Hepatocyte (in vitro differentiated cells): Measurements from ENCODE around the gene CARD14. TPM values are rescaled to one million over a fixed set of nuclear protein-coding genes. Genes with fewer than 3 reads are reported as not detected.
"Not testable (repeated sequence)": the region's sequence is repeated elsewhere in the genome, so short reads cannot be mapped to it uniquely, and the experiment has no call there.

Source experiments
- DNase-seq: peaks from one replicate; pipeline ENCODE4 v3.0.0-alpha.2; 2016; ENCODE audit warnings: low spot score
- H2AFZ ChIP-seq: fragments of 200-600 bp; sonication (generic); 2 replicates; pipeline ENCODE4 v1.6.0; 2016; ENCODE audit warnings: antibody characterized with exemption, mild to moderate bottlenecking
- H3K27ac ChIP-seq: fragments of 200-600 bp; sonication (generic); 2 replicates; pipeline ENCODE4 v1.5.1; 2016; ENCODE audit warnings: mild to moderate bottlenecking
- H3K27me3 ChIP-seq: fragments of 200-600 bp; sonication (generic); 2 replicates; pipeline ENCODE4 v1.6.1; 2016
- H3K36me3 ChIP-seq: fragments of 200-600 bp; sonication (generic); replicated peaks from 2 replicates; pipeline ENCODE4 v1.5.1; 2016; ENCODE audit warnings: low read depth; ENCODE audit not compliant: insufficient read depth
- H3K4me1 ChIP-seq: fragments of 200-600 bp; sonication (generic); 2 replicates; pipeline ENCODE4 v1.5.1; 2016; ENCODE audit warnings: mild to moderate bottlenecking, moderate library complexity; ENCODE audit not compliant: insufficient read depth
- H3K4me2 ChIP-seq: fragments of 200-600 bp; sonication (generic); 2 replicates; pipeline ENCODE4 v1.6.0; 2016
- H3K4me3 ChIP-seq: fragments of 200-600 bp; sonication (generic); 2 replicates; pipeline ENCODE4 v1.5.1; 2016; ENCODE audit warnings: mild to moderate bottlenecking
- H3K79me2 ChIP-seq: fragments of 200-600 bp; sonication (generic); 2 replicates; pipeline ENCODE4 v1.6.0; 2017; ENCODE audit warnings: mild to moderate bottlenecking
- H3K9me2 ChIP-seq: fragments of 200-600 bp; sonication (generic); replicated peaks from 2 replicates; pipeline ENCODE4 v1.6.0; 2017; ENCODE audit warnings: mild to moderate bottlenecking; ENCODE audit not compliant: insufficient read depth
- H3K9me3 ChIP-seq: fragments of 200-600 bp; sonication (generic); 2 replicates; pipeline ENCODE4 v1.5.1; 2016; ENCODE audit warnings: low read depth, mild to moderate bottlenecking
- H4K20me1 ChIP-seq: fragments of 200-600 bp; sonication (generic); 2 replicates; pipeline ENCODE4 v1.6.0; 2016; ENCODE audit warnings: mild to moderate bottlenecking; ENCODE audit not compliant: insufficient read depth, poor library complexity, severe bottlenecking
- CTCF ChIP-seq: fragments of 200-600 bp; sonication (generic); IDR thresholded peaks from 2 replicates; pipeline ENCODE4 v1.5.1; 2016; ENCODE audit warnings: antibody characterized with exemption, mild to moderate bottlenecking; ENCODE audit not compliant: poor library complexity
- EZH2 ChIP-seq: fragments of 200-600 bp; sonication (generic); IDR thresholded peaks from 2 replicates; pipeline ENCODE4 v1.6.1; 2016; ENCODE audit warnings: antibody characterized with exemption, mild to moderate bottlenecking, borderline replicate concordance
- EZH2phosphoT487 ChIP-seq: fragments of 200-600 bp; sonication (generic); IDR thresholded peaks from one replicate; pipeline ENCODE4 v1.6.1; 2018; ENCODE audit warnings: antibody characterized with exemption, mild to moderate bottlenecking, low read depth, moderate library complexity; ENCODE audit not compliant: unreplicated experiment, severe bottlenecking
- WGBS: methylation state at CpG from one replicate; pipeline ENCODE4 v1.1.6; 2016; ENCODE audit warnings: low lambda C conversion rate; ENCODE audit errors: missing lambda C conversion rate; 5-methylcytosine and 5-hydroxymethylcytosine counted together
- polyA plus RNA-seq: library from polyadenylated mRNA; unstranded; fragments of >200 nt; fragmentation: Nextera tagmentation; extraction: Ambion mirVana; gene quantifications from 2 replicates; pipeline ENCODE4 v1.2.1, GENCODE V29; 2016
- small RNA-seq: library from RNA; depleted of rRNA; stranded (forward); fragments of <200 nt; gene quantifications from one replicate; pipeline ENCODE3, GENCODE V24; 2014
- total RNA-seq: library from RNA; depleted of rRNA; stranded (reverse); fragments of >200 nt; gene quantifications from 2 replicates; pipeline ENCODE4 v1.2.3, GENCODE V29; 2014

The CARD14 gene
- total and polyA plus RNA-seq, 2 experiments from 2014 or later = 0.17 TPM

GRCh38 chr17:80257716-80258213 lies 87.9 kb downstream of the CARD14 start:
- H3K27ac ChIP-seq = peak overlapping the region; percentile 31
- DNase-seq = no peak
- no peak overlapping the region for H3K4me2 ChIP-seq
- no peak overlapping the region for H2AFZ ChIP-seq
- peaks cover 28% of the 10 kb centered on the region for H3K4me1 ChIP-seq
- H3K36me3 ChIP-seq = no peaks in the 10 kb centered on the region
- peaks cover 5% of the 10 kb centered on the region for H3K79me2 ChIP-seq
- 77% methylated on average over 14 of the region's 14 CpGs for WGBS
- H3K9me3 ChIP-seq = no peaks in the 10 kb centered on the region
- no peaks in the 10 kb centered on the region for H3K27me3 ChIP-seq
- no peaks in the 10 kb centered on the region for H4K20me1 ChIP-seq
- no peaks in the 10 kb centered on the region for H3K9me2 ChIP-seq
- TF ChIP-seq CTCF (no peak), EZH2phosphoT487 (no peak), EZH2 (no peak)
- H3K4me3 ChIP-seq = no peak overlapping the region

- H3K27me3 ChIP-seq, H3K4me3 ChIP-seq, H3K4me2 ChIP-seq, H3K79me2 ChIP-seq, DNase-seq, H3K9me2 ChIP-seq, H4K20me1 ChIP-seq, H3K36me3 ChIP-seq, H2AFZ ChIP-seq, H3K9me3 ChIP-seq: not testable (repeated sequence)
- WGBS = 89% methylated on average over 2 of the region's 2 CpGs
- peak overlapping the region; percentile 31 for H3K27ac ChIP-seq
- H3K4me1 ChIP-seq = peaks cover 33% of the 10 kb centered on the region
Measured at GRCh38 chr17:80258296-80258695, 88.5 kb downstream of the CARD14 start.

Small RNA genes within 50 kb of the gene (small RNA-seq; reads per million reads assigned to genes)
- not detected for gene AC087741.2

Other genes with a start within 250 kb of the CARD14 start
- 28.8 and 38.1 TPM in 2 replicates for gene TBC1D16, start 134.2 kb upstream of the CARD14 start, total RNA-seq
- gene TBC1D16, start 134.2 kb upstream of the CARD14 start, polyA plus RNA-seq = 19.5 and 24.5 TPM in 2 replicates
- 2.2 and 3.0 TPM in 2 replicates for gene CCDC40, start 133.4 kb upstream of the CARD14 start, total RNA-seq
- 4.7 and 7.6 TPM in 2 replicates for gene CCDC40, start 133.4 kb upstream of the CARD14 start, polyA plus RNA-seq
- 35.2 and 37.1 TPM in 2 replicates for gene GAA, start 68.4 kb upstream of the CARD14 start, total RNA-seq
- 43.1 and 55.8 TPM in 2 replicates for gene GAA, start 68.4 kb upstream of the CARD14 start, polyA plus RNA-seq
- gene EIF4A3, start 22.9 kb upstream of the CARD14 start, total RNA-seq = 59.3 and 81.7 TPM in 2 replicates
- 106 and 107 TPM in 2 replicates for gene EIF4A3, start 22.9 kb upstream of the CARD14 start, polyA plus RNA-seq
- 16.0 and 23.7 TPM in 2 replicates for gene SGSH, start 50.3 kb downstream of the CARD14 start, total RNA-seq
- gene SGSH, start 50.3 kb downstream of the CARD14 start, polyA plus RNA-seq = 59.6 and 71.5 TPM in 2 replicates
- 17.5 and 18.8 TPM in 2 replicates for gene SLC26A11, start 50.4 kb downstream of the CARD14 start, total RNA-seq
- gene SLC26A11, start 50.4 kb downstream of the CARD14 start, polyA plus RNA-seq = 24.9 and 40.4 TPM in 2 replicates
- gene RNF213, start 90.8 kb downstream of the CARD14 start, total RNA-seq = 53.1 and 57.4 TPM in 2 replicates
- 21.1 and 32.6 TPM in 2 replicates for gene RNF213, start 90.8 kb downstream of the CARD14 start, polyA plus RNA-seq
- gene ENDOV, start 245.1 kb downstream of the CARD14 start, total RNA-seq = 14.0 and 21.2 TPM in 2 replicates
- 33.8 and 43.6 TPM in 2 replicates for gene ENDOV, start 245.1 kb downstream of the CARD14 start, polyA plus RNA-seq